HEK293T (cell line): Measurements from ENCODE around the gene CHAMP1.

ENCODE experiments used
- CTBP1 ChIP-seq: fragments of 450-650 bp; IDR thresholded peaks from 2 replicates; pipeline ENCODE4 v1.6.1; 2016; ENCODE audit warnings: borderline replicate concordance
- ELF4 ChIP-seq: fragments of 450-650 bp; IDR thresholded peaks from 2 replicates; pipeline ENCODE4 v1.6.1; 2017; ENCODE audit warnings: antibody characterized with exemption
- FOXA1 ChIP-seq: fragments of 450-650 bp; IDR thresholded peaks from 2 replicates; pipeline ENCODE4 v1.6.1; 2016; ENCODE audit warnings: mild to moderate bottlenecking
- FOXK2 ChIP-seq: fragments of 450-650 bp; IDR thresholded peaks from 2 replicates; pipeline ENCODE4 v1.6.1; 2016; ENCODE audit warnings: mild to moderate bottlenecking
- FOXM1 ChIP-seq: fragments of 450-650 bp; IDR thresholded peaks from 2 replicates; pipeline ENCODE4 v1.6.1; 2017; ENCODE audit warnings: mild to moderate bottlenecking, borderline replicate concordance
- HDGF ChIP-seq: fragments of 450-650 bp; IDR thresholded peaks from 2 replicates; pipeline ENCODE4 v1.6.1; 2017; ENCODE audit warnings: antibody characterized with exemption, borderline replicate concordance
- NFRKB ChIP-seq: fragments of 450-650 bp; IDR thresholded peaks from 2 replicates; pipeline ENCODE4 v1.6.1; 2016; ENCODE audit warnings: mild to moderate bottlenecking, moderate library complexity
- PKNOX1 ChIP-seq: fragments of 450-650 bp; IDR thresholded peaks from 2 replicates; pipeline ENCODE4 v1.6.1; 2016
- TARDBP ChIP-seq: fragments of 450-650 bp; IDR thresholded peaks from 2 replicates; pipeline ENCODE4 v1.6.1; 2016
- ZNF384 ChIP-seq: fragments of 450-650 bp; IDR thresholded peaks from 2 replicates; pipeline ENCODE4 v1.6.1; 2016

GRCh38 chr13:114313061-114313860, 1.0 kb upstream of the CHAMP1 start:
- TF ChIP-seq FOXK2 = no peak
- TF ChIP-seq FOXM1 = no peak
- TF ChIP-seq ZNF384 = no peak
- no peak for TF ChIP-seq TARDBP
- TF ChIP-seq PKNOX1 = no peak
- TF ChIP-seq HDGF = no peak
- no peak for TF ChIP-seq NFRKB
- TF ChIP-seq CTBP1 = no peak
- TF ChIP-seq FOXA1 = no peak
- TF ChIP-seq ELF4 = no peak
